Mucosa of descending colon (tissue), 3 donors: ENCODE results near the gene ARID1B. TPM values are rescaled to one million over a fixed set of nuclear protein-coding genes. Genes with fewer than 3 reads are reported as not detected.

Source experiments
- ATAC-seq: fragments of 200-7000 bp; cut with Tn5 transposase; one replicate; pipeline ENCODE4 v1.9.1; 2020; ENCODE audit warnings: mild to moderate bottlenecking, moderate library complexity
- DNase-seq, 3 donors: peaks; one replicate each; pipeline ENCODE4 v3.0.0-alpha.2; 2020
- H3K36me3 ChIP-seq: fragments of 200-600 bp; one replicate; pipeline ENCODE4 v1.8.0; 2021; ENCODE audit warnings: low read depth, mild to moderate bottlenecking
- H3K4me1 ChIP-seq: fragments of 200-600 bp; one replicate; pipeline ENCODE4 v1.8.0; 2021; ENCODE audit warnings: low read depth, mild to moderate bottlenecking
- H3K4me3 ChIP-seq: fragments of 200-600 bp; one replicate; pipeline ENCODE4 v1.8.0; 2021; ENCODE audit warnings: mild to moderate bottlenecking
- H3K9me3 ChIP-seq: fragments of 200-600 bp; one replicate; pipeline ENCODE4 v1.8.0; 2021; ENCODE audit warnings: mild to moderate bottlenecking
- CTCF ChIP-seq: fragments of 200-600 bp; IDR thresholded peaks from one replicate; pipeline ENCODE4 v1.8.0; 2022; ENCODE audit warnings: antibody characterized with exemption, mild to moderate bottlenecking
- intact Hi-C, 2 donors: fragments of 100-400 bp; cut with DNase I in 1 of 2; cut with micrococcal nuclease in 1 of 2; formaldehyde crosslinking; loops; one replicate each; pipeline versions ENCODE4 v1.11.0 to v1.11.1; 2022; cut with DNase I, micrococcal nuclease
- total RNA-seq, 3 donors: library from RNA; stranded (reverse); fragmentation: NEBNext Ultra II Directional in 2 of 3; extraction: Animal tissue kit (Norgen Biotek cat#: 25700) in 2 of 3; gene quantifications; one replicate each; pipeline versions ENCODE4 v1.2.1 to v1.2.4, GENCODE V29; 2021 to 2023
- donor health status: DM: no; HTN: no; CAD: no; lungs with moderate emphysema.
- donor health status: DM: no; HTN: no; CAD: no.
- donor health status: DM: no; HTN: yes; CAD: no.

The ARID1B gene
- total RNA-seq, 3 donors from 2014 or later = 71.8 to 102 (median 101) TPM

- H3K4me1 ChIP-seq = no peaks in the 10 kb centered on the region
These were observed 289.8 kb downstream of the ARID1B start for GRCh38 chr6:157066781-157067491.

GRCh38 chr6:157067507-157067906 lies 290.3 kb downstream of the ARID1B start:
- intact Hi-C loops = no loop called here
- TF ChIP-seq CTCF = no peak
- no peak for ATAC-seq
- Histone ChIP-seq H3K4me3 (no peak overlapping the region), H3K9me3 (no peaks in the 10 kb centered on the region), H3K36me3 (no peaks in the 10 kb centered on the region), H3K4me1 (no peaks in the 10 kb centered on the region)
- DNase-seq = no peak

More at GRCh38 chr6:157066781-157067491, 289.8 kb downstream of the ARID1B start:
- H3K9me3 ChIP-seq = no peaks in the 10 kb centered on the region
- DNase-seq = no peak
- ATAC-seq = no peak
- no peak for TF ChIP-seq CTCF
- intact Hi-C loops = no loop called here
- no peaks in the 10 kb centered on the region for H3K36me3 ChIP-seq
- H3K4me3 ChIP-seq = no peak overlapping the region

- intact Hi-C loops = no loop called here
- Histone ChIP-seq H3K4me3 (no peak overlapping the region), H3K4me1 (no peaks in the 10 kb centered on the region), H3K9me3 (no peaks in the 10 kb centered on the region), H3K36me3 (no peaks in the 10 kb centered on the region)
- TF ChIP-seq CTCF = no peak
- DNase-seq (no peak), ATAC-seq (no peak)
These were observed 291.6 kb downstream of the ARID1B start for GRCh38 chr6:157068691-157069324.

GRCh38 chr6:157069585-157069984 lies 292.4 kb downstream of the ARID1B start:
- no peak for ATAC-seq
- H3K36me3 ChIP-seq = no peaks in the 10 kb centered on the region
- no peak for DNase-seq
- intact Hi-C loops = no loop called here
- TF ChIP-seq CTCF = no peak
- H3K4me1 ChIP-seq = no peaks in the 10 kb centered on the region
- no peaks in the 10 kb centered on the region for H3K9me3 ChIP-seq
- H3K4me3 ChIP-seq = no peak overlapping the region

GRCh38 chr6:157070403-157071107 lies 293.4 kb downstream of the ARID1B start:
- H3K4me3 ChIP-seq = no peak overlapping the region
- DNase-seq (no peak), ATAC-seq (no peak)
- no peaks in the 10 kb centered on the region for H3K9me3 ChIP-seq
- no peaks in the 10 kb centered on the region for H3K4me1 ChIP-seq
- no peak for TF ChIP-seq CTCF
- intact Hi-C loops = no loop called here
- H3K36me3 ChIP-seq = no peaks in the 10 kb centered on the region
